Measurements from ENCODE around the gene INPP5J. TPM values are rescaled to one million over a fixed set of nuclear protein-coding genes. Genes with fewer than 3 reads are reported as not detected.

Gene INPP5J
- total and polyA plus RNA-seq, 2 experiments from 2014 or later, result 4.8 to 14.5 TPM

GRCh38 chr22:31178859-31179258, 56.1 kb downstream of the INPP5J start:
- DNase-seq (ENCODE audit: low spot score), result no peak
- Histone ChIP-seq H3F3A (replicated peaks; ENCODE audit: low read depth) (no peaks in the 10 kb centered on the region), H4K20me1 (replicated peaks; ENCODE audit: insufficient read depth) (no peaks in the 10 kb centered on the region), H3K79me2 (replicated peaks; ENCODE audit: insufficient read depth) (peaks cover 8% of the 10 kb centered on the region; the same call in 1 of the 2 replicates), H3K36me3 (ENCODE audit: insufficient read depth) (no peaks in the 10 kb centered on the region), H2AFZ (no peak overlapping the region), H3K9me2 (ENCODE audit: insufficient read depth) (no peaks in the 10 kb centered on the region), H3K27ac (ENCODE audit: low read depth) (no peak overlapping the region), H3K4me2 (no peak overlapping the region), H3K4me1 (ENCODE audit: insufficient read depth) (no peaks in the 10 kb centered on the region), H3K4me3 (no peak overlapping the region), H3K27me3 (ENCODE audit: insufficient read depth) (no peaks in the 10 kb centered on the region)
- Mint-ChIP-seq H3K36me3 (ENCODE audit: low read depth) (peaks cover 16% of the 10 kb centered on the region; the same call in 2 of the 3 replicates), H3K4me3 (no peak overlapping the region), H3K9me3 (peaks cover 7% of the 10 kb centered on the region), H3K4me1 (no peaks in the 10 kb centered on the region), H3K27ac (no peak overlapping the region), H3K27me3 (ENCODE audit: insufficient read depth, low read depth, poor library complexity) (no peaks in the 10 kb centered on the region)
- ATAC-seq, result no peak
- no peak for TF ChIP-seq JUNB (IDR thresholded peaks at IDR 0.05; ENCODE audit: unreplicated experiment)
- no peak for TF ChIP-seq ETS1 (IDR thresholded peaks at IDR 0.05)

GRCh38 chr22:31179345-31179744, 56.6 kb downstream of the INPP5J start:
- TF ChIP-seq ZNF462 (CRISPR knock-in tag; IDR thresholded peaks at IDR 0.05) (no peak), CREB1 (CRISPR knock-in tag; IDR thresholded peaks at IDR 0.05; ENCODE audit: low read depth) (no peak), ETS1 (IDR thresholded peaks at IDR 0.05) (no peak), EZH2phosphoT487 (IDR thresholded peaks at IDR 0.05; ENCODE audit: unreplicated experiment) (no peak), ZNF114 (CRISPR knock-in tag; IDR thresholded peaks at IDR 0.05) (no peak), STAT1 (IDR thresholded peaks at IDR 0.05; ENCODE audit: unreplicated experiment) (no peak), ZNF331 (CRISPR knock-in tag; IDR thresholded peaks at IDR 0.05; ENCODE audit: low read depth) (no peak), POLR2AphosphoS5 (IDR thresholded peaks at IDR 0.05; ENCODE audit: low read depth) (no peak)
- Mint-ChIP-seq H3K4me1 (no peaks in the 10 kb centered on the region), H3K27ac (no peak overlapping the region), H3K9me3 (peaks cover 11% of the 10 kb centered on the region), H3K4me3 (no peak overlapping the region), H3K36me3 (ENCODE audit: low read depth) (peaks cover 19% of the 10 kb centered on the region; the same call in 2 of the 3 replicates), H3K27me3 (ENCODE audit: insufficient read depth, low read depth, poor library complexity) (no peaks in the 10 kb centered on the region)
- H2AFZ ChIP-seq, result no peak overlapping the region
- DNase-seq (ENCODE audit: low spot score), result no peak
- no peaks in the 10 kb centered on the region for H3K9me2 ChIP-seq (ENCODE audit: insufficient read depth)
- no peak overlapping the region for H3K4me2 ChIP-seq
- no peaks in the 10 kb centered on the region for H3K36me3 ChIP-seq (ENCODE audit: insufficient read depth)
- no peaks in the 10 kb centered on the region for H4K20me1 ChIP-seq (replicated peaks; ENCODE audit: insufficient read depth)
- no peak for ATAC-seq
- H3K27ac ChIP-seq (ENCODE audit: low read depth), result no peak overlapping the region
- H3K4me3 ChIP-seq, result no peak overlapping the region
- no peaks in the 10 kb centered on the region for H3K4me1 ChIP-seq (ENCODE audit: insufficient read depth)
- no peaks in the 10 kb centered on the region for H3F3A ChIP-seq (replicated peaks; ENCODE audit: low read depth)
- H3K79me2 ChIP-seq (replicated peaks; ENCODE audit: insufficient read depth), result peaks cover 8% of the 10 kb centered on the region; the same call in 1 of the 2 replicates
- no peaks in the 10 kb centered on the region for H3K27me3 ChIP-seq (ENCODE audit: insufficient read depth)

Measured in GM23338 (cell line).